HG03108 (cell line): Measurements from ENCODE around the gene ERC2.

Experiments
- ATAC-seq: cut with Tn5 transposase; IDR thresholded peaks from one replicate; pipeline ENCODE4 v1.9.1; 2021; ENCODE audit warnings: moderate library complexity; ENCODE audit not compliant: unreplicated experiment

Gene ERC2

GRCh38 chr3:55574671-55575070 lies 893.6 kb downstream of the ERC2 start:
- ATAC-seq = no peak

- no peak for ATAC-seq
Measured at GRCh38 chr3:55572816-55573215, 895.5 kb downstream of the ERC2 start.

- no peak for ATAC-seq
Measured at GRCh38 chr3:55571913-55572312, 896.4 kb downstream of the ERC2 start.

GRCh38 chr3:55571216-55571813 lies 897.0 kb downstream of the ERC2 start:
- no peak for ATAC-seq

GRCh38 chr3:55570271-55570711 lies 898.0 kb downstream of the ERC2 start:
- no peak for ATAC-seq

GRCh38 chr3:55569033-55569599 lies 899.2 kb downstream of the ERC2 start:
- no peak for ATAC-seq

- no peak for ATAC-seq
Measured at GRCh38 chr3:55567615-55568014, 900.7 kb downstream of the ERC2 start.

- no peak for ATAC-seq
Measured at GRCh38 chr3:55567121-55567520, 901.1 kb downstream of the ERC2 start.

GRCh38 chr3:55565521-55565920 lies 902.7 kb downstream of the ERC2 start:
- no peak for ATAC-seq

GRCh38 chr3:55564726-55565125 lies 903.5 kb downstream of the ERC2 start:
- no peak for ATAC-seq

GRCh38 chr3:55562700-55563099 lies 905.6 kb downstream of the ERC2 start:
- no peak for ATAC-seq

- ATAC-seq = no peak
Measured at GRCh38 chr3:55559500-55560423, 908.5 kb downstream of the ERC2 start.

GRCh38 chr3:55558316-55558715 lies 910.0 kb downstream of the ERC2 start:
- no peak for ATAC-seq

- ATAC-seq = no peak
Measured at GRCh38 chr3:55557549-55557948, 910.7 kb downstream of the ERC2 start.

GRCh38 chr3:55556619-55557537 lies 911.4 kb downstream of the ERC2 start:
- ATAC-seq = no peak

GRCh38 chr3:55555873-55556618 lies 912.2 kb downstream of the ERC2 start:
- no peak for ATAC-seq

- no peak for ATAC-seq
Measured at GRCh38 chr3:55554634-55555425, 913.4 kb downstream of the ERC2 start.

GRCh38 chr3:55551644-55552043 lies 916.6 kb downstream of the ERC2 start:
- no peak for ATAC-seq

GRCh38 chr3:55549177-55549576 lies 919.1 kb downstream of the ERC2 start:
- ATAC-seq = no peak
